Stimulated activated CD8-positive, alpha-beta memory T cell treated with anti-CD3 and anti-CD28 coated beads, Interleukin-12 subunit alpha, Interleukin-12 subunit beta, amount 100 ng/mL, for 1 hour (primary cell): ENCODE measurements around the gene PCGF2.
"Not testable (repeated sequence)": the region's sequence is repeated elsewhere in the genome, so short reads cannot be mapped to it uniquely, and the experiment has no call there.

ENCODE experiments used
- DNase-seq: peaks from one replicate; pipeline ENCODE4 v3.0.0-alpha.2; 2020; ENCODE audit warnings: low read depth

Gene PCGF2

GRCh38 chr17:38735161-38735997 lies 12.8 kb downstream of the PCGF2 start:
- peak; percentile 71 for DNase-seq

GRCh38 chr17:38733982-38734973 lies 13.9 kb downstream of the PCGF2 start:
- no peak for DNase-seq

- DNase-seq, result no peak
Measured at GRCh38 chr17:38733282-38733981, 14.7 kb downstream of the PCGF2 start.

- DNase-seq, result no peak
Measured at GRCh38 chr17:38732376-38733281, 15.5 kb downstream of the PCGF2 start.

GRCh38 chr17:38731526-38732294 lies 16.4 kb downstream of the PCGF2 start:
- DNase-seq, result no peak

- DNase-seq, result no peak
Measured at GRCh38 chr17:38730526-38731379, 17.4 kb downstream of the PCGF2 start.

GRCh38 chr17:38729886-38730525 lies 18.1 kb downstream of the PCGF2 start, which contains the start of gene CISD3:
Gene CISD3, plus strand, starts transcription at chr17:38730341. Its CDS starts 18 bp downstream, at chr17:38730359.
- DNase-seq, result peak; percentile 73

- no peak for DNase-seq
Measured at GRCh38 chr17:38729368-38729885, 18.7 kb downstream of the PCGF2 start.

GRCh38 chr17:38728290-38728831 lies 19.8 kb downstream of the PCGF2 start:
- peak; percentile 53 for DNase-seq

- no peak for DNase-seq
Measured at GRCh38 chr17:38727736-38728135, 20.4 kb downstream of the PCGF2 start.

GRCh38 chr17:38726145-38726544 lies 22.0 kb downstream of the PCGF2 start:
- not testable (repeated sequence) for DNase-seq

GRCh38 chr17:38725066-38725465 lies 23.1 kb downstream of the PCGF2 start:
- no peak for DNase-seq

GRCh38 chr17:38724337-38724988 lies 23.7 kb downstream of the PCGF2 start:
- no peak for DNase-seq

- no peak for DNase-seq
Measured at GRCh38 chr17:38721802-38722201, 26.3 kb downstream of the PCGF2 start.

- no peak for DNase-seq
Measured at GRCh38 chr17:38720941-38721340, 27.2 kb downstream of the PCGF2 start.

GRCh38 chr17:38719943-38720641 lies 28.0 kb downstream of the PCGF2 start:
- DNase-seq, result no peak
